GM21717 (cell line): ENCODE results near the gene LRRC27.

Experiments used
- ATAC-seq: cut with Tn5 transposase; IDR thresholded peaks from one replicate; pipeline ENCODE4 v1.9.1; 2021; ENCODE audit warnings: mild to moderate bottlenecking, moderate library complexity; ENCODE audit not compliant: unreplicated experiment

Gene LRRC27

GRCh38 chr10:132410779-132411532 lies 79.0 kb downstream of the LRRC27 start:
- ATAC-seq: no peak

GRCh38 chr10:132411561-132412253 lies 79.7 kb downstream of the LRRC27 start:
- ATAC-seq: no peak

DNA sequence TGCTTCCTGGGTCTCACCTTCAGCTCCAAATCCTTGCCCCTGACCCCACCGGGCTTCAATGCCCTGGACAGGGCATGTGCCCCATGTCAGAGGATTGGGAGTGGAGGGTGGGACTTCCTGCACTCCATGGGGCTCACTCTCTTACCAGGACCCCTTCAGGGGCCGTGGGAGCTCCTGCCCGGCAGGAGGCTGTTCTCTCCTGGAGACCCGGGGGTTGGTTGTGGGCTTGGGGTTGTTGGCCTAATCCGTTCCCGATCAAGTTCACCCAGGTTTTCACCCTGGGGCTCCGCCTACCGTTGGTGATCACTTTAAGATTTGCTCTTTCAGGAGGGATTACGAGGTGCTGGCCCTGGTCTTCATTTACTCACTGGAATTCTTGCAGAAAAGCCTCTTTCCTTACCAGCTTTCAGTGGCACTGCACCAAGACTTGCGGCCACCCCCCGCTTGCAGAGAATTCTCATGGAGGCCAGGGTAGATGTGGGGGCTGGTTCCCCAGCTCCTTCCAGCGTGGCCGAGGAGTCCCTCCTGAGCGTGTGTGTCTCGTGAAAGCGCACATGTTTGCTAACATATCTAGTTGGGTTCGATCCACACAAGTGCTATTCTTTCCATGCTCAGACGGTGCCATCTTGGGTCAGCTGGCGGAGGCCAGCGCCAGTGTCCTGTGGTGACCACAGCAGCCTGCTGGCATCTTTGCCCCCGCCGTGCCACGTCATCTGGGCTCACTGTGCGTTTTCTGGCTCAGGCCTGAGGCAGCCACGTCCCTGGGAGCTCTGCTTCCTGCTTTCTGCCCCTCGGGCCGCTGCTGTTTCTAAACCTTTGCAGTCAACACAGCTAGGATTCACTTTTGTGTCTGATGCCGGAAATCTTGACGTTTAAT lies 80.6 kb downstream of the LRRC27 start:
- ATAC-seq: no peak

DNA sequence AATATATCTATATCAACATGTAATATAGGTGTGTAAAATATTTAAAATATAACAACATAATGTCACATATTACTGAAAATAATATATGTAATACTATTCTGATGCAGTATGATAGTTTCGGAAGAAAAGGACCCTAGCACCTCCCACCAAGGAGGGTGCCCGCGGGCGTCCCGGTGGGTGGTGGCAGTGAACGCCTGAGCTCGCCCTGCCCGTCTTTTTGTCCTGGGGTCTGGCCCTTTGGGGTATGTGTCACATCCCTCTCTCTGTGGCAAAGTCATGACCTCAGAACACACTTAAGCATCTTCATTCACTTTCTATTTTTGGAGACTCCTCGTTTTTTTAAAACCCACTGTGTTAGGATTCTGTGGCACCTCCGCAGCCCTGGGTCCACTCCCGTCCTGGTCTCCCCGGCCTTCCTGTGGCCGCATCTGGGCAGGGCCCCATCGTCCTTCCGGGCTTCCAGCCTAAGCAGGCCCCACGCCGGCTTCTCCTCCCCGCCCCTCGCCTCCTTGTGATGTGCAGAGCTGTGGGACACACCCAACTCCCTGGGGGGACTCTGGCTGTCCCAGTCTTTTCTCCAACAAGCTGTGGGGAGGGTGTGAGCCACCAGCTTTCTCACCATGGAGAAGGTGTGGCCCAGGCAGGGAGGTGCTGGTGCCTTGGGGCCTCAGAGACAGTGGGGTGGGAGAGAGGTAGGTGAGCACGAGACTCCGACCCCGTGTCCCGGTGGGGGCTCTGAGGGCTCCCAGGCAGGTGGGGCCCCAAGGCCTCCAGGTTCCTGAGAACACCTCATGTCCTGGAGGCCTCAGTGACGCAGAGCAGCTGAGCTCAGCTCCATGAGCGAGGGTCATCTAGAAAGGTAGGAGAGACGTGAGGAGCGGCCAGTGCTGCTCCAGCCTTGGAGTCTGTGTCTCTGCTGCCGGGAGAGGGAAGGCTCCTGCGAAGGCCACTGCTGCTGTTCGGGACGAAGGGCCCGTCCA lies 81.5 kb downstream of the LRRC27 start:
- no peak for ATAC-seq

DNA sequence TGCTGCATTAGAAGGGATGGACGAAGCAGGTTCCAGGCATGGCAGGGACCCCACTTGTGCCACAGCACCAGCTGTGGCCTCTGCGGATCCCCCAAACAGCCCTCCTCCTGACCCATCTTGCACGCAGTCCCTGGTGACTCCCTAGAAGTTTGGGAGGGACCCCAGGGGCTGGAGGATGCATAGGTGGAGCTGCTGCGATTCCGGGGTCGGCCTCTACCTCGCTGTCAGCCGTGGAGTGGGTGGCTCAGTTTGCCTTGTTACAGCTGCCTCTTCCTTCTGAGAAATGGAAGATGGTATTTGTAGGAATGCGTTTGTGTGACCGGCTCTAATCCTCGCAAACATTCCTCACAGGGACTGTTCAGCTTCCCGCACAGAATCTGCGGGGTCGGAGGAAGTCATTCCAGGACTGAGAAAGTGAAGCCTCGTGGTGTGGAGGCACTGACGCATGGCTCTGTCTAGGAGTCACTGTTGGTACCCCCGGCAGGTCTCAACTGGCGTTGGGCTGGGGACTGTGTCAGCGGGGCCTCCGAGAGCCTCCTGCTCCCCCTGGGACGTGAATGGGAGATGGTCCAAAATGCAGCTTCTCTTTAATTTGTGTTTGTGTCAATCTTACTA lies 82.5 kb downstream of the LRRC27 start:
- no peak for ATAC-seq

- no peak for ATAC-seq
Measured at GRCh38 chr10:132415255-132415654, 83.3 kb downstream of the LRRC27 start.

GRCh38 chr10:132415956-132416355 lies 84.0 kb downstream of the LRRC27 start:
- ATAC-seq: no peak

GRCh38 chr10:132416566-132417256 lies 84.7 kb downstream of the LRRC27 start:
- no peak for ATAC-seq

DNA sequence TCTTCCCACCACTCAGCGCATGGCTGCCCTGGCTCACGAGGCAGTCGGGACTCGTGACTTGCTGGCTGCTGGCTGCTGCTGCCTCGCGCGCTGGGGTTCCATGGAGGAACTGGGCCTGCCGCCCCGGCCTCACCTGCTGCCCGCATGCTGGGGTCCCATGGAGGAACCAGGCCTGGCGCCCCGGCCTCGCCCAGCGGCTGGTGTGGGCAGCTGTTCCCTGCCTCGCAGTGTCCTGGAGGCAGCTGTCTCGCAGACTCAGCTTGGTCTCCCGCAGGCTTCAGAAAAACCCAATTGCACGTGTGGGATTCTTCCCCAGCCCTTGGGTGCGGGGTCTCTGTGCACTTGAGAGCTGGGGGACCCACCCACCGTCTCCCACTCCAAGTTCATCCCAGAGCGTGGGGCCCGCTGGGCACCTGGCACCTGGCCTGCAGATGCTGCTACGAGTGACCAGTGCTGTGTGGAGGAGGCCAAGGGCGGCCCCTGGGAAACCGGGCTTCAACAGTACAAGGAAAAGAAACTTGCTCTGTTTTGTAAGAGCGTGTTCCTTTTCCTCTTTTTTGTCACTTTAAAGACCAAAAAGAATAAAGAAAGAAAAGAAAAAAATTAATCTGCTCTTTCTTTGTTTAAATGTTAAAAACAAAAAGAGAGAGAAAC lies 85.4 kb downstream of the LRRC27 start:
- ATAC-seq: no peak

- no peak for ATAC-seq
Measured at GRCh38 chr10:132417957-132418441, 86.0 kb downstream of the LRRC27 start.

GRCh38 chr10:132418527-132419416 lies 86.8 kb downstream of the LRRC27 start:
- ATAC-seq: no peak

GRCh38 chr10:132419538-132420468 lies 87.8 kb downstream of the LRRC27 start:
- no peak for ATAC-seq

GRCh38 chr10:132420469-132420980 lies 88.5 kb downstream of the LRRC27 start:
- ATAC-seq: no peak

DNA sequence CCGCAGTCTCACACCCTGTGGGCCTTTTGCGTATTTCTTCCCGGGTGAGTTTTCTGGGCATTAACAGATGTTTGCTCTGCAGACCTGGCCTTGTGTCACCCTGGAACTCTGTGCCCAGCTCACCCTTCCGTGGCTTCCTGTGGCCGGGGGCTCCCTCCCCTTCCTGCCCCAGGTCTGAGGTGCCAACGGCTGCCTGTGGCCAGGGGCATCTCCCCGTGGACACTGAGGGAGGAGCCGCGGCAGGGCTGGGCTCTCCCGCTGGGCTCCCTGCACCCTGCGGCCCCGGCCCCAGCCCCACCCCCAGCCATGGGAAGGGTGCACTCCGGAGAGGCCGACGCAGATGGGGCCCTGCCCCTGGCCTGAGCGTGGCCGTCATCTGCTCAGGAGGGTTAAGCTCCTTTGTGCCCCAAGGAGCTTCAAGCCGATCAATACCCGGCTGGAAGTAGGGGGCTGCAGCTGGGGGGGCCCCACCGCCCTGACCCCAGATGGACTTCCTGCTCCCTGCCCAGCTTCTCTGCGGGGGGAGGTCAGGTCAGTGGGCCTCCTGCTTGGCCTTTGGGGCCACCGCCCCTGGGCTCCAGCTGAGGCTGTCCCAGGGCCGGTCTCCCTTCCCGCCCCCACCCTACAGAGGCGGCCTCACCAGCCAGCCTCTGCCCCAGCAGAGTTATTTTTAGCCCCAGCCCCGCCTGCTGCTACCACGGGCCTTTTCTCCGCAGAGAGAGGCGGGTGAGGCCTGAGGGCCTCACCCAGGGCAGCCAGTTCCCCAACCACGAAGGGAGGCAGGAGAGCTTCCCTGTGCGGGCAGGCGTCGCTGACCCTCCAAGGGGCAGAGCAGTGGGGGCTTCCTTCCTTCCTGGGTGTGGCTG lies 89.2 kb downstream of the LRRC27 start:
- no peak for ATAC-seq
